GM18505 (cell line): ENCODE results near the gene CHSY1.
"Not testable (repeated sequence)": the region's sequence is repeated elsewhere in the genome, so short reads cannot be mapped to it uniquely, and the experiment has no call there.

Experiments used
- ATAC-seq: cut with Tn5 transposase; IDR thresholded peaks from one replicate; pipeline ENCODE4 v1.9.1; 2021; ENCODE audit not compliant: unreplicated experiment
- POLR2A ChIP-seq: IDR thresholded peaks from 4 replicates; pipeline ENCODE4 v1.6.1; 2011; ENCODE audit warnings: borderline replicate concordance; ENCODE audit not compliant: insufficient read depth, insufficient read length; ENCODE audit errors: extremely low read depth

The CHSY1 gene

GRCh38 chr15:101251830-101252820 is at the start of gene CHSY1:
TSS of gene CHSY1 (minus strand) at chr15:101252048. CDS start at chr15:101251456, 592 bp downstream.
- TF ChIP-seq POLR2A: peak; percentile 80
- ATAC-seq: peak; percentile 69

- no peak for ATAC-seq
- no peak for TF ChIP-seq POLR2A
Observed at GRCh38 chr15:101296418-101297405, 44.9 kb upstream of the CHSY1 start.

GRCh38 chr15:101295607-101296161 is 43.8 kb upstream of the CHSY1 start:
- TF ChIP-seq POLR2A: no peak
- ATAC-seq: no peak

- TF ChIP-seq POLR2A: peak; percentile 88
- ATAC-seq: peak; percentile 83
Observed at GRCh38 chr15:101294731-101295606, 43.1 kb upstream of the CHSY1 start, which contains the start of gene SNRPA1. TSS of gene SNRPA1 (minus strand) at chr15:101295248. CDS start at chr15:101295178, 70 bp downstream.

- no peak for ATAC-seq
- TF ChIP-seq POLR2A: no peak
Observed at GRCh38 chr15:101293122-101293521, 41.3 kb upstream of the CHSY1 start.

GRCh38 chr15:101288905-101289513 is 37.2 kb upstream of the CHSY1 start:
- no peak for ATAC-seq

GRCh38 chr15:101287342-101287741 is 35.5 kb upstream of the CHSY1 start:
- ATAC-seq: not testable (repeated sequence)

More at GRCh38 chr15:101288905-101289513, 37.2 kb upstream of the CHSY1 start:
- no peak for TF ChIP-seq POLR2A

- no peak for TF ChIP-seq POLR2A
- no peak for ATAC-seq
Observed at GRCh38 chr15:101286471-101287114, 34.7 kb upstream of the CHSY1 start.

GRCh38 chr15:101283931-101284330 is 32.1 kb upstream of the CHSY1 start:
- no peak for TF ChIP-seq POLR2A
- ATAC-seq: no peak

- no peak for TF ChIP-seq POLR2A
- no peak for ATAC-seq
Observed at GRCh38 chr15:101280007-101280406, 28.2 kb upstream of the CHSY1 start.

- no peak for ATAC-seq
- no peak for TF ChIP-seq POLR2A
Observed at GRCh38 chr15:101277943-101278564, 26.2 kb upstream of the CHSY1 start.
